ENCODE results near the gene ECM1. TPM values are rescaled to one million over a fixed set of nuclear protein-coding genes. Genes with fewer than 3 reads are reported as not detected.

ECM1 gene
- total RNA-seq, 1 experiment from 2014 or later, result 1.4 TPM

DNA sequence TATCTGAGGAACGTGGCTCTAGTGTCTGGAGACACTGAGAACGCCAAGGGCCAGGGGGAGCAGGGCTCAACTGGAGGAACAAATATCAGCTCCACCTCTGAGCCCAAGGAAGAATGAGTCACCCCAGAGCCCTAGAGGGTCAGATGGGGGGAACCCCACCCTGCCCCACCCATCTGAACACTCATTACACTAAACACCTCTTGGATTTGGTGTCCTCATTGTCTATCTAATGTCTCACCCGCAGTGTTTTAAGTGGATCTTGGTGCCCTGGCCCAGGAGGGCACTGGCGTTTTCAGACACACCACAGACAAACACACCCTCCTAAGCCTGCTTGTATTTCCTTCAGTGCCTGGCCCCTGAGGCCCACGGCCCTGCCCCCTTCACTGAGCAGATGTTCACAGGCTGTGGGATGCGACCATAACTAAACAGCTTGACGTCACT lies 5.5 kb downstream of the ECM1 start:
- Histone ChIP-seq H3T11ph (ENCODE audit: low read length) (no peak overlapping the region), H3K4me1 (ENCODE audit: insufficient read depth, low read length) (peaks cover 2% of the 10 kb centered on the region; the same call in 1 of the 2 replicates), H3K23ac (ENCODE audit: insufficient read length, low read depth, low read length) (no peak overlapping the region), H3K27me3 (ENCODE audit: insufficient read depth, low read length) (no peaks in the 10 kb centered on the region), H3K79me1 (ENCODE audit: insufficient read depth, low read depth, low read length, poor library complexity, severe bottlenecking) (no peaks in the 10 kb centered on the region), H2BK12ac (ENCODE audit: insufficient read length, low read depth, low read length) (no peak overlapping the region), H3K9ac (ENCODE audit: extremely low read depth, insufficient read length, low read length) (no peak overlapping the region), H3K23me2 (ENCODE audit: insufficient read length, low read depth, low read length, poor library complexity, severe bottlenecking) (peaks cover 12% of the 10 kb centered on the region), H2BK20ac (ENCODE audit: low read depth, low read length, poor library complexity, severe bottlenecking) (no peak overlapping the region), H4K8ac (replicated peaks; ENCODE audit: insufficient read length, low read depth, low read length) (no peak overlapping the region), H3K4ac (ENCODE audit: low read depth, low read length) (no peak overlapping the region), H3K18ac (ENCODE audit: insufficient read length, low read depth, low read length) (no peak overlapping the region), H2BK5ac (ENCODE audit: insufficient read length, low read length) (no peak overlapping the region), H3K56ac (ENCODE audit: insufficient read length, low read depth, low read length) (no peak overlapping the region), H4K5ac (ENCODE audit: insufficient read length, low read depth, low read length) (no peak overlapping the region), H3K14ac (ENCODE audit: insufficient read depth, low read length) (no peak overlapping the region), H2AK5ac (ENCODE audit: insufficient read length, low read length) (no peak overlapping the region), H3K4me2 (ENCODE audit: insufficient read depth, insufficient read length, low read length) (no peak overlapping the region), H2AFZ (ENCODE audit: low read length) (no peak overlapping the region), H3K79me2 (ENCODE audit: insufficient read depth, low read length) (no peaks in the 10 kb centered on the region), H2BK120ac (ENCODE audit: low read depth, low read length, poor library complexity, severe bottlenecking) (no peak overlapping the region), H2BK15ac (ENCODE audit: low read depth, low read length) (no peak overlapping the region), H4K91ac (ENCODE audit: insufficient read length, low read depth, low read length) (no peak overlapping the region), H4K20me1 (ENCODE audit: control insufficient read depth, insufficient read depth, insufficient read length) (peaks cover 2% of the 10 kb centered on the region), H3K27ac (ENCODE audit: insufficient read length, low read depth, low read length) (no peak overlapping the region), H3K9me3 (ENCODE audit: control insufficient read depth, low read depth, low read length) (no peaks in the 10 kb centered on the region)
- no CpG with 5 or more reads among the region's 7 CpGs for WGBS (ENCODE audit: extremely low coverage, insufficient read length, low lambda C conversion rate)
- Mint-ChIP-seq H3K9me3 (no peaks in the 10 kb centered on the region), H3K4me1 (peaks cover 9 to 15% of the 10 kb centered on the region in 2 experiments), H3K27me3 (ENCODE audit: low read depth) (peaks cover 1% of the 10 kb centered on the region; the same call in 1 of the 2 replicates), H3K36me3 (ENCODE audit: insufficient read depth in 1 of 3, low read depth in 3 of 3) (peaks cover 0 to 11% (median 0%) of the 10 kb centered on the region in 3 experiments; a peak in 4 of 7 replicates), H3K4me3 (no peak overlapping the region), H3K27ac (no peak overlapping the region)
- DNase-seq, result no peak
- no peak for TF ChIP-seq CTCF (conservative IDR thresholded peaks at IDR 0.05)

Data from H9 (cell line).